ENCODE measurements around the gene PRG3.
"Not testable (repeated sequence)": the region's sequence is repeated elsewhere in the genome, so short reads cannot be mapped to it uniquely, and the experiment has no call there.

Gene PRG3

GRCh38 chr11:57390535-57390934, 9.6 kb upstream of the PRG3 start, which contains the start of gene PRG2:
Gene PRG2 (minus strand): TSS chr11:57390650. CDS start chr11:57389944, 706 bp downstream.
- DNase-seq (ENCODE audit: low read depth in 3 of 3) = no peak

- no peak for DNase-seq (ENCODE audit: low read depth in 3 of 3)
Measured at GRCh38 chr11:57387289-57388030, 6.5 kb upstream of the PRG3 start.

GRCh38 chr11:57386178-57386940, 5.4 kb upstream of the PRG3 start:
- no peak for DNase-seq (ENCODE audit: low read depth in 3 of 3)

- no peak for DNase-seq (ENCODE audit: low read depth in 3 of 3)
Measured at GRCh38 chr11:57379732-57380131, 1.2 kb downstream of the PRG3 start.

GRCh38 chr11:57378186-57378585, 2.8 kb downstream of the PRG3 start:
- no peak for DNase-seq (ENCODE audit: low read depth in 3 of 3)

GRCh38 chr11:57377107-57377506, 3.8 kb downstream of the PRG3 start:
- no peak for DNase-seq (ENCODE audit: low read depth in 3 of 3)

GRCh38 chr11:57376095-57377090, 4.6 kb downstream of the PRG3 start:
- DNase-seq (ENCODE audit: low read depth in 3 of 3) = no peak

GRCh38 chr11:57375490-57375889, 5.5 kb downstream of the PRG3 start:
- no peak for DNase-seq (ENCODE audit: low read depth in 3 of 3)

GRCh38 chr11:57374966-57375365, 6.0 kb downstream of the PRG3 start:
- DNase-seq (ENCODE audit: low read depth in 3 of 3) = no peak

GRCh38 chr11:57373146-57373545, 7.8 kb downstream of the PRG3 start:
- no peak for DNase-seq (ENCODE audit: low read depth in 3 of 3)

- no peak for DNase-seq (ENCODE audit: low read depth in 3 of 3)
Measured at GRCh38 chr11:57370941-57371340, 10.0 kb downstream of the PRG3 start.

GRCh38 chr11:57370251-57370650, 10.7 kb downstream of the PRG3 start:
- DNase-seq (ENCODE audit: low read depth in 3 of 3) = no peak

GRCh38 chr11:57368845-57369232, 12.1 kb downstream of the PRG3 start:
- no peak for DNase-seq (ENCODE audit: low read depth in 3 of 3)

GRCh38 chr11:57368106-57368844, 12.7 kb downstream of the PRG3 start:
- DNase-seq (ENCODE audit: low read depth in 3 of 3) = no peak

- DNase-seq (ENCODE audit: low read depth in 3 of 3) = no peak
Measured at GRCh38 chr11:57364851-57365660, 15.9 kb downstream of the PRG3 start.

GRCh38 chr11:57363131-57364080, 17.5 kb downstream of the PRG3 start:
- no peak for DNase-seq (ENCODE audit: low read depth in 3 of 3)

- DNase-seq (ENCODE audit: low read depth in 3 of 3) = no peak
Measured at GRCh38 chr11:57361926-57362325, 19.0 kb downstream of the PRG3 start.

- DNase-seq (ENCODE audit: low read depth in 3 of 3) = not testable (repeated sequence)
Measured at GRCh38 chr11:57361420-57361819, 19.5 kb downstream of the PRG3 start.

- no peak for DNase-seq (ENCODE audit: low read depth in 3 of 3)
Measured at GRCh38 chr11:57360991-57361390, 20.0 kb downstream of the PRG3 start.
